Right ventricle myocardium inferior (tissue), 1 donor: ENCODE results near the gene PHRF1. TPM values are rescaled to one million over a fixed set of nuclear protein-coding genes. Genes with fewer than 3 reads are reported as not detected.

Experiments used
- ATAC-seq: fragments of 200-7000 bp; cut with Tn5 transposase; one replicate; pipeline ENCODE4 v1.9.1; 2020; ENCODE audit warnings: mild to moderate bottlenecking, moderate library complexity
- DNase-seq: peaks from one replicate; pipeline ENCODE4 v3.0.0; 2021; ENCODE audit errors: missing footprints
- intact Hi-C: fragments of 100-400 bp; cut with DNase I; formaldehyde crosslinking; loops from one replicate; pipeline ENCODE4 v1.11.0; 2022
- total RNA-seq: library from RNA; stranded (reverse); fragmentation: NEBNext Ultra II Directional; extraction: Animal tissue kit (Norgen Biotek cat#: 25700); gene quantifications from one replicate; pipeline ENCODE4 v1.2.1, GENCODE V29; 2021
- donor health status: DM: no; HTN: yes; CAD: no; lungs with severe emphysema.

PHRF1 gene
- total RNA-seq, 1 donor from 2014 or later: 16.6 TPM

- intact Hi-C loops: loop anchor here (5.0 kb wide), 1 partner anchor 75 kb away; no protein-coding TSS in a partner anchor
- DNase-seq (no peak), ATAC-seq (no peak)
Measured at GRCh38 chr11:617199-617911, 41.1 kb downstream of the PHRF1 start.

GRCh38 chr11:617912-618682 lies 41.8 kb downstream of the PHRF1 start:
- intact Hi-C loops: loop anchor here (5.0 kb wide), 1 partner anchor 74 kb away; no protein-coding TSS in a partner anchor
- DNase-seq (no peak), ATAC-seq (no peak)

GRCh38 chr11:618856-619627 lies 42.8 kb downstream of the PHRF1 start:
- no peak for ATAC-seq
- no peak for DNase-seq
- intact Hi-C loops: loop anchor here (5.0 kb wide), 1 partner anchor 73 kb away; no protein-coding TSS in a partner anchor

- intact Hi-C loops: loop anchor here (5.0 kb wide), 1 partner anchor 73 kb away; no protein-coding TSS in a partner anchor
- DNase-seq (no peak), ATAC-seq (no peak)
Measured at GRCh38 chr11:619628-620050, 43.4 kb downstream of the PHRF1 start.

- no peak for ATAC-seq
- no peak for DNase-seq
- intact Hi-C loops: no loop called here
Measured at GRCh38 chr11:620201-620600, 43.9 kb downstream of the PHRF1 start.

- DNase-seq (no peak), ATAC-seq (no peak)
- intact Hi-C loops: no loop called here
Measured at GRCh38 chr11:620935-621814, 44.9 kb downstream of the PHRF1 start.

- intact Hi-C loops: no loop called here
- ATAC-seq (no peak), DNase-seq (no peak)
Measured at GRCh38 chr11:621838-622237, 45.6 kb downstream of the PHRF1 start.

- DNase-seq: no peak
- intact Hi-C loops: no loop called here
- ATAC-seq: no peak
Measured at GRCh38 chr11:623349-623869, 47.1 kb downstream of the PHRF1 start.

GRCh38 chr11:623999-624704 lies 47.9 kb downstream of the PHRF1 start:
- DNase-seq: no peak
- ATAC-seq: no peak
- intact Hi-C loops: no loop called here

GRCh38 chr11:624705-625635 lies 48.7 kb downstream of the PHRF1 start, which contains the start of gene CDHR5:
TSS of gene CDHR5 (minus strand) at chr11:624955. CDS start at chr11:624902, 53 bp downstream.
- no peak for ATAC-seq
- intact Hi-C loops: loop anchor here (5.0 kb wide), 1 partner anchor 68 kb away; no protein-coding TSS in a partner anchor
- peak; percentile 49 for DNase-seq

- DNase-seq (peak; percentile 43), ATAC-seq (no peak)
- intact Hi-C loops: loop anchor here (5.0 kb wide), 1 partner anchor 68 kb away; no protein-coding TSS in a partner anchor
Measured at GRCh38 chr11:625636-626268, 49.5 kb downstream of the PHRF1 start.

GRCh38 chr11:626475-627307 lies 50.4 kb downstream of the PHRF1 start, which contains the start of gene SCT:
TSS of gene SCT (minus strand) at chr11:627181. CDS start at chr11:627143, 38 bp downstream.
- DNase-seq (peak; percentile 11), ATAC-seq (no peak)
- intact Hi-C loops: loop anchor here (5.0 kb wide), 1 partner anchor 69 kb away; no protein-coding TSS in a partner anchor

- DNase-seq: peak; percentile 28
Measured at GRCh38 chr11:627308-627576, 51.0 kb downstream of the PHRF1 start.

GRCh38 chr11:628056-628455 lies 51.8 kb downstream of the PHRF1 start:
- ATAC-seq (no peak), DNase-seq (peak; percentile 55)
- intact Hi-C loops: loop anchor here (5.0 kb wide), 1 partner anchor 71 kb away; no protein-coding TSS in a partner anchor

More at GRCh38 chr11:627308-627576, 51.0 kb downstream of the PHRF1 start:
- intact Hi-C loops: loop anchor here (5.0 kb wide), 1 partner anchor 70 kb away; no protein-coding TSS in a partner anchor
- no peak for ATAC-seq

GRCh38 chr11:629237-629583 lies 52.9 kb downstream of the PHRF1 start:
- DNase-seq: peak; percentile 13
- peak; percentile 41 for ATAC-seq
- intact Hi-C loops: loop anchor here (5.0 kb wide), 1 partner anchor 72 kb away; no protein-coding TSS in a partner anchor
